Neural progenitor cell (in vitro differentiated cells): ENCODE results near the gene MKNK2. TPM values are rescaled to one million over a fixed set of nuclear protein-coding genes. Genes with fewer than 3 reads are reported as not detected.
"Not testable (repeated sequence)": the region's sequence is repeated elsewhere in the genome, so short reads cannot be mapped to it uniquely, and the experiment has no call there.

Experiments used
- DNase-seq: peaks from one replicate; pipeline ENCODE4 v3.0.0-alpha.2; 2016; ENCODE audit warnings: low spot score
- H2AFZ ChIP-seq: fragments of 200-600 bp; sonication (generic); replicated peaks from 2 replicates; pipeline ENCODE4 v1.6.1; 2016; ENCODE audit warnings: antibody characterized with exemption
- H3F3A ChIP-seq: fragments of 200-600 bp; sonication (generic); 2 replicates; pipeline ENCODE4 v1.6.1; 2016; ENCODE audit warnings: antibody characterized with exemption, low read depth
- H3K27ac ChIP-seq: fragments of 200-600 bp; sonication (generic); 2 replicates; pipeline ENCODE4 v1.5.1; 2016; ENCODE audit warnings: mild to moderate bottlenecking
- H3K27me3 ChIP-seq: fragments of 200-600 bp; sonication (generic); 2 replicates; pipeline ENCODE4 v1.6.1; 2016; ENCODE audit warnings: mild to moderate bottlenecking, moderate library complexity
- H3K36me3 ChIP-seq: fragments of 200-600 bp; sonication (generic); 2 replicates; pipeline ENCODE4 v1.5.1; 2016
- H3K4me1 ChIP-seq: fragments of 200-600 bp; sonication (generic); 2 replicates; pipeline ENCODE4 v1.6.1; 2016; ENCODE audit warnings: mixed run types
- H3K4me2 ChIP-seq: fragments of 200-600 bp; sonication (generic); 2 replicates; pipeline ENCODE4 v1.6.1; 2016
- H3K4me3 ChIP-seq: fragments of 200-600 bp; sonication (generic); 2 replicates; pipeline ENCODE4 v1.5.1; 2016
- H3K79me2 ChIP-seq: fragments of 200-600 bp; sonication (generic); 2 replicates; pipeline ENCODE4 v1.6.1; 2016; ENCODE audit warnings: low read depth
- H3K9ac ChIP-seq: fragments of 200-600 bp; sonication (generic); 2 replicates; pipeline ENCODE4 v1.6.1; 2016
- H3K9me3 ChIP-seq: fragments of 200-600 bp; sonication (generic); 2 replicates; pipeline ENCODE4 v1.5.1; 2016; ENCODE audit warnings: low read depth
- H4K20me1 ChIP-seq: fragments of 200-600 bp; sonication (generic); 2 replicates; pipeline ENCODE4 v1.6.1; 2016; ENCODE audit warnings: low read depth
- H3K27ac Mint-ChIP-seq: 3 replicates; pipeline ENCODE4 v1.8.0; 2021; ENCODE audit warnings: mixed read lengths
- H3K27me3 Mint-ChIP-seq: 2 replicates; pipeline ENCODE4 v1.8.0; 2022; ENCODE audit warnings: low read depth, mild to moderate bottlenecking, inconsistent platforms, moderate library complexity, mixed read lengths; ENCODE audit not compliant: insufficient read depth
- H3K36me3 Mint-ChIP-seq: 3 replicates; pipeline ENCODE4 v1.8.0; 2021; ENCODE audit warnings: mixed read lengths
- H3K4me1 Mint-ChIP-seq: 3 replicates; pipeline ENCODE4 v1.8.0; 2021; ENCODE audit warnings: mixed read lengths
- H3K4me3 Mint-ChIP-seq: 3 replicates; pipeline ENCODE4 v1.8.0; 2021; ENCODE audit warnings: mild to moderate bottlenecking, moderate library complexity, mixed read lengths
- H3K9me3 Mint-ChIP-seq: 3 replicates; pipeline ENCODE4 v1.8.0; 2020; ENCODE audit warnings: mixed read lengths
- CTCF ChIP-seq: fragments of 200-600 bp; sonication (generic); IDR thresholded peaks from 2 replicates; pipeline ENCODE4 v1.5.1; 2017; ENCODE audit warnings: antibody characterized with exemption, mild to moderate bottlenecking
- EZH2 ChIP-seq: fragments of 200-600 bp; sonication (generic); IDR thresholded peaks from 2 replicates; pipeline ENCODE4 v1.6.1; 2017; ENCODE audit warnings: antibody characterized with exemption, mild to moderate bottlenecking, moderate library complexity
- EZH2phosphoT487 ChIP-seq: fragments of 200-600 bp; sonication (generic); IDR thresholded peaks from 2 replicates; pipeline ENCODE4 v1.6.1; 2017; ENCODE audit warnings: antibody characterized with exemption
- small RNA-seq: library from RNA; depleted of rRNA; stranded (forward); fragments of <200 nt; gene quantifications from one replicate; pipeline ENCODE3, GENCODE V24; 2015
- total RNA-seq: library from RNA; depleted of rRNA; stranded (reverse); fragments of >200 nt; gene quantifications from 2 replicates; pipeline ENCODE4 v1.2.3, GENCODE V29; 2015; ENCODE audit warnings: low replicate concordance

The MKNK2 gene
- total RNA-seq, 1 donor from 2014 or later, result 46.0 TPM

DNA sequence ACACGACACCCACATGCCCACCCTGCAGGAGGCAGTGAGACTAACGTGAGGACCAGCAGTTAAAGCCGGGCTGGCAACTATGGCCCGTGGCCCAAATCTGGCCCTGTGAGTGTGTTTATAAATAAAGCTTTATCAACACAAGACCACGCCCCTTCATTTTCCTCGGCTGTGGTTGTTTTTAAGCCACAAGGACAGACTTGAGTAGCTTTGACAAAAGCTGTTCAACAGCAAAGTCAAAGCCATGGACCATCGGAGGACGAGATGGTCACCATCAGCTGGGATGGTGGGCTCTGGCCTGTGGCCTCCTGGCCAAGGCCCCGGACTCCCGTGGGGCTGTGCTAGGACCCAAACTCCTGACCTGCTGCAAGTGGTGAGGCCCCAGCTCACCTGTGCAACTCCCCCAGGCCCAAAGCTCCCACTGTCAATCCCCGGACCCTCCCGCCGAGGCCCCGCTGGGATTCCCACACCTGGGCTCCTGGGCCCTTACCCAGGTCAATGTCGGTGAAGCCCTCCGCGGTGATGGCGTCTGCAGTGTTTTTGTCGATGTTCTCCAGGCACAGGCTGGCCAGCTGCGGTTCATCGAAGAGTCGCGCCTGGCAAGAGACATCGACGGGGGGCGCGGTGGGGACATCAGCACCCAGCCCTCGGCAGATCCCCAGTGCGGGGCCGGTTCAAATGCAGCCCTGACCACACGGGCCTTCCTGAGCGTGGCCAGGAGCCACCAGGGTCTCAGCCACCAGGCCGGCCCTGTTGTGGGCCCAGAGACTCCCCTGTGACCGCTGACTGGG, 60.6 kb downstream of the MKNK2 start:
- no peaks in the 10 kb centered on the region for H3K4me1 ChIP-seq
- no peaks in the 10 kb centered on the region for H3K36me3 ChIP-seq
- H3K9me3 ChIP-seq, result no peaks in the 10 kb centered on the region
- H2AFZ ChIP-seq, result no peak overlapping the region
- no peak overlapping the region for H3K27ac ChIP-seq
- H3K9me3 Mint-ChIP-seq, result no peaks in the 10 kb centered on the region
- DNase-seq, result no peak
- no peaks in the 10 kb centered on the region for H3K4me1 Mint-ChIP-seq
- H3F3A ChIP-seq, result peaks cover 19% of the 10 kb centered on the region
- H3K27me3 ChIP-seq, result no peaks in the 10 kb centered on the region
- no peak overlapping the region for H3K27ac Mint-ChIP-seq
- H3K4me3 ChIP-seq, result no peak overlapping the region
- no peaks in the 10 kb centered on the region for H3K27me3 Mint-ChIP-seq
- no peak overlapping the region for H3K4me2 ChIP-seq
- TF ChIP-seq CTCF, result no peak
- TF ChIP-seq EZH2phosphoT487, result no peak
- TF ChIP-seq EZH2, result no peak
- peaks cover 11% of the 10 kb centered on the region for H3K36me3 Mint-ChIP-seq
- H3K4me3 Mint-ChIP-seq, result no peak overlapping the region
- no peaks in the 10 kb centered on the region for H3K79me2 ChIP-seq
- H4K20me1 ChIP-seq, result peaks cover 13% of the 10 kb centered on the region
- no peak overlapping the region for H3K9ac ChIP-seq

DNA sequence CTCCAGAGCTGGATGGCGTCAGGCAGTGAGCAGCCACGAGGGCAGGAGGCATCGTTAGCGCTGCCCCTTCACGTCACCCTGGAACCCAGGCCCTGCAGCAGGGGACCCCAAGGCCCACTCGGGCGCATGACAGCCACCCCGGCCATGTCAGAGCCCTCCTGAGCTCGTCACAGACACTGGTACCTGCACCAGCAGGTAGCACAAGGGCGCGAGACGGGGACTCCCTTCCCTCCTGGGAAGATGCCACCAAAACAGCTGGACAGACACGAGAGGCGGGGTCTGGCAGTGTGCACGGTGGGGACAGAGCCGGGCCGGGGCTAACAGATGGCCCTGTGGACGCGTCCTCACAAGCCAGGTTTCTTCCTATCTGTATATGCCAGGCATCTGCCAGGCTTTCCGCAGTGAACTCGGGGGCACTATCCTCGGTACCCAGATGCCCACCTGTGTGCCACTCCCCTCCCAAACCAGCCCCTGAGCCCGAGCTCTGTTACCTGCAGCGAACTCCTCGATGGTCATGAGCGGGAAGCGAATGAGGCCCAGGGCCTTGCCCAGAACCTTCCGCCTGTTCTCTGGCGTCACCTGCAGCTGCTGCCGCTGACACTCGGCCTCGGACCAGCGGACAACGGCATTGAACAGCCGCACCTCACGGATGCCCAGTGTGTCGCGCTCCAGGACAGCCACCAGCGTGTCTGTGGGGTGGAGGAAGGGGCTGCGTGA, 61.4 kb downstream of the MKNK2 start:
- no peaks in the 10 kb centered on the region for H3K36me3 ChIP-seq
- no peak overlapping the region for H3K4me3 ChIP-seq
- H3K27ac ChIP-seq, result no peak overlapping the region
- peaks cover 13% of the 10 kb centered on the region for H4K20me1 ChIP-seq
- Mint-ChIP-seq H3K36me3 (peaks cover 12% of the 10 kb centered on the region), H3K27me3 (peaks cover 3% of the 10 kb centered on the region), H3K27ac (no peak overlapping the region), H3K9me3 (no peaks in the 10 kb centered on the region), H3K4me3 (no peak overlapping the region), H3K4me1 (no peaks in the 10 kb centered on the region)
- H3K4me1 ChIP-seq, result no peaks in the 10 kb centered on the region
- H2AFZ ChIP-seq, result no peak overlapping the region
- no peak overlapping the region for H3K4me2 ChIP-seq
- peaks cover 24% of the 10 kb centered on the region for H3F3A ChIP-seq
- no peaks in the 10 kb centered on the region for H3K9me3 ChIP-seq
- H3K27me3 ChIP-seq, result no peaks in the 10 kb centered on the region
- no peak for DNase-seq
- no peaks in the 10 kb centered on the region for H3K79me2 ChIP-seq
- H3K9ac ChIP-seq, result no peak overlapping the region
- TF ChIP-seq EZH2 (no peak), EZH2phosphoT487 (no peak), CTCF (no peak)

DNA sequence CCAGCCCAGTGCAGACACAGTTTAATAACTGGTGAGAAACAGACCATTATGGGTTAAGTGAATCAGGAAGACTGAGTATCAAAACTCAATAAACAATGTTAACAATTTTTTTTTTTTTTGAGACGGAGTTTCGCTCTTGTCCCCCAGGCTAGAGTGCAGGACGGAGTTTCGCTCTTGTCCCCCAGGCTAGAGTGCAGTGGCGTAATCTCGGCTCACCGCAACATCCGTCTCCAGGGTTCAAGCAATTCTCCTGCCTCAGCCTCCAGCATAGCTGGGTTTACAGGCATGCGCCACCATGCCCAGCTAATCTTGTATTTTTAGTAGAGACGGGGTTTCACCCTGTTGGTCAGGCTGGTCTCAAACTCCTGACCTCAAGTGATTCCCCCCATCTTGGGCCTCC, 62.6 kb downstream of the MKNK2 start:
- not testable (repeated sequence) for H3K36me3 ChIP-seq, H3K9me3 Mint-ChIP-seq, DNase-seq, H3K27me3 Mint-ChIP-seq, H3K27ac ChIP-seq, H3K4me1 ChIP-seq, H3K79me2 ChIP-seq, H3K4me2 ChIP-seq, H3K9me3 ChIP-seq, H3K4me3 ChIP-seq, H3K27me3 ChIP-seq, H2AFZ ChIP-seq, H3K9ac ChIP-seq, H3K27ac Mint-ChIP-seq, H3K4me3 Mint-ChIP-seq, H3K4me1 Mint-ChIP-seq
- peaks cover 11% of the 10 kb centered on the region for H3K36me3 Mint-ChIP-seq
- H3F3A ChIP-seq, result peaks cover 35% of the 10 kb centered on the region
- H4K20me1 ChIP-seq, result peaks cover 14% of the 10 kb centered on the region

Small RNAs within 50 kb of the gene (small RNA-seq; reads per million reads assigned to genes)
- not detected for gene AC007136.1

Other genes with a start within 250 kb of the MKNK2 start
- 0.06 and 1.5 TPM in 2 replicates for gene ATP8B3, start 239.0 kb downstream of the MKNK2 start, total RNA-seq
- gene REXO1, start 202.8 kb downstream of the MKNK2 start, total RNA-seq, result 12.8 and 38.7 TPM in 2 replicates
- gene KLF16, start 187.7 kb downstream of the MKNK2 start, total RNA-seq, result 1.0 and 4.8 TPM in 2 replicates
- 20.2 and 87.0 TPM in 2 replicates for gene ABHD17A, start 165.7 kb downstream of the MKNK2 start, total RNA-seq
- gene ADAT3, start 145.8 kb downstream of the MKNK2 start, total RNA-seq, result 2.4 and 6.5 TPM in 2 replicates
- 11.5 and 67.6 TPM in 2 replicates for gene SCAMP4, start 145.8 kb downstream of the MKNK2 start, total RNA-seq
- 49.6 and 161 TPM in 2 replicates for gene CSNK1G2, start 110.1 kb downstream of the MKNK2 start, total RNA-seq
- gene BTBD2, start 35.5 kb downstream of the MKNK2 start, total RNA-seq, result 48.8 and 148 TPM in 2 replicates
- 6.0 and 15.9 TPM in 2 replicates for gene MOB3A, start 45.1 kb upstream of the MKNK2 start, total RNA-seq
- 3.7 TPM in 1 of 2 replicates, not detected in the other for gene IZUMO4, start 45.7 kb upstream of the MKNK2 start, total RNA-seq
- 50.9 and 93.7 TPM in 2 replicates for gene AP3D1, start 100.3 kb upstream of the MKNK2 start, total RNA-seq
- gene DOT1L, start 112.7 kb upstream of the MKNK2 start, total RNA-seq, result 8.9 and 21.1 TPM in 2 replicates
- 77.6 and 145 TPM in 2 replicates for gene PLEKHJ1, start 185.1 kb upstream of the MKNK2 start, total RNA-seq
- 14.4 and 50.7 TPM in 2 replicates for gene SF3A2, start 185.6 kb upstream of the MKNK2 start, total RNA-seq
- gene AMH, start 198.1 kb upstream of the MKNK2 start, total RNA-seq, result 3.5 and 22.4 TPM in 2 replicates
- gene JSRP1, start 205.2 kb upstream of the MKNK2 start, total RNA-seq, result 0.12 TPM in 1 of 2 replicates, not detected in the other
- not detected in 2 replicates for gene PEAK3, start 230.9 kb upstream of the MKNK2 start, total RNA-seq